Kidney epithelial cell (primary cell): ENCODE results near the gene TFG. TPM values are rescaled to one million over a fixed set of nuclear protein-coding genes. Genes with fewer than 3 reads are reported as not detected.

Source experiments
- DNase-seq: peaks from one replicate; pipeline ENCODE4 v3.0.0-alpha.2; 2010; ENCODE audit warnings: low read depth
- H3K27me3 ChIP-seq: 2 replicates; pipeline ENCODE4 v1.6.0; 2011; ENCODE audit warnings: low read length; ENCODE audit not compliant: control insufficient read depth, insufficient read depth
- H3K36me3 ChIP-seq: 2 replicates; pipeline ENCODE4 v1.5.1; 2011; ENCODE audit warnings: low read length; ENCODE audit not compliant: control insufficient read depth, insufficient read depth
- H3K4me3 ChIP-seq: 2 replicates; pipeline ENCODE4 v1.5.1; 2011; ENCODE audit warnings: low read depth, mild to moderate bottlenecking, control low read depth, low read length
- CTCF ChIP-seq: IDR thresholded peaks from 2 replicates; pipeline ENCODE4 v1.5.1; 2011; ENCODE audit warnings: mild to moderate bottlenecking, moderate library complexity, low read length, control low read depth, inconsistent platforms; ENCODE audit not compliant: insufficient read depth, poor library complexity, severe bottlenecking
- total RNA-seq: library from RNA; depleted of rRNA; stranded (reverse); fragments of >200 nt; gene quantifications from 2 replicates; pipeline ENCODE4 v1.2.3, GENCODE V29; 2015

Gene TFG
- total RNA-seq, 1 donor from 2014 or later: 116 TPM

- TF ChIP-seq CTCF: peak; percentile 43
- H3K27me3 ChIP-seq: no peaks in the 10 kb centered on the region
- H3K4me3 ChIP-seq: no peak overlapping the region
- no peaks in the 10 kb centered on the region for H3K36me3 ChIP-seq
- DNase-seq: no peak
These were observed 87.3 kb downstream of the TFG start for GRCh38 chr3:100796556-100796955.

GRCh38 chr3:100798012-100798411 is 88.7 kb downstream of the TFG start:
- Histone ChIP-seq H3K27me3 (no peaks in the 10 kb centered on the region), H3K36me3 (no peaks in the 10 kb centered on the region), H3K4me3 (no peak overlapping the region)
- no peak for DNase-seq
- no peak for TF ChIP-seq CTCF

Other genes with a start within 250 kb of the TFG start
- 10.2 and 10.5 TPM in 2 replicates for gene TMEM45A, start 216.9 kb upstream of the TFG start, total RNA-seq
- gene ADGRG7, start 99.9 kb upstream of the TFG start, total RNA-seq: not detected in 2 replicates